IMR-90 (cell line): ENCODE data around the gene PLXND1. TPM values are rescaled to one million over a fixed set of nuclear protein-coding genes. Genes with fewer than 3 reads are reported as not detected.

ENCODE experiments used
- ATAC-seq: fragments of 200-7000 bp; cut with Tn5 transposase; 2 replicates; pipeline ENCODE4 v1.9.1; 2020; ENCODE audit warnings: low read depth, mild to moderate bottlenecking, moderate library complexity
- BruUV-seq: library from RNA; stranded (reverse); fragments of 400-500 nt; replicated peaks from 2 replicates; lab custom pipeline; 2021; lab: Mats Ljungman, UMichigan
- CTCF ChIA-PET: fragments of 300-600 bp; formaldehyde crosslinking; extraction: SDS; loops from one replicate; lab custom pipeline; 2021; ENCODE audit warnings: antibody characterized with exemption; lab: Yijun Ruan, JAX
- POLR2A ChIA-PET: fragments of 300-600 bp; sonication (Branson Sonifier 250); formaldehyde crosslinking; loops from one replicate; lab custom pipeline; 2022; ENCODE audit warnings: antibody characterized with exemption; ENCODE audit not compliant: unreplicated experiment; lab: Charles Lee
- DNase-seq: peaks from one replicate; pipeline ENCODE4 v3.0.0; 2013
- H2AFZ ChIP-seq: replicated peaks from 2 replicates; pipeline ENCODE3; 2013; ENCODE audit warnings: low read length, mild to moderate bottlenecking; ENCODE audit not compliant: poor library complexity
- H2AK5ac ChIP-seq: 2 replicates; pipeline ENCODE4 v1.6.1; 2013; ENCODE audit warnings: low read depth, low read length, inconsistent platforms
- H2AK9ac ChIP-seq: replicated peaks from 2 replicates; pipeline ENCODE3; 2013; ENCODE audit warnings: mild to moderate bottlenecking, low read depth, low read length, moderate library complexity; ENCODE audit not compliant: poor library complexity
- H2BK120ac ChIP-seq: 2 replicates; pipeline ENCODE4 v1.6.1; 2013; ENCODE audit warnings: low read depth, low read length, inconsistent platforms
- H2BK15ac ChIP-seq: 3 replicates; pipeline ENCODE4 v1.6.1; 2013; ENCODE audit warnings: low read depth, low read length, inconsistent platforms
- H2BK20ac ChIP-seq: 2 replicates; pipeline ENCODE4 v1.6.1; 2013; ENCODE audit warnings: low read depth, mild to moderate bottlenecking, inconsistent platforms, low read length, moderate library complexity
- H2BK5ac ChIP-seq: 2 replicates; pipeline ENCODE4 v1.6.1; 2013; ENCODE audit warnings: mild to moderate bottlenecking, low read depth, low read length, inconsistent platforms; ENCODE audit not compliant: poor library complexity, severe bottlenecking
- H3K14ac ChIP-seq: replicated peaks from 2 replicates; pipeline ENCODE4 v1.6.1; 2013; ENCODE audit warnings: low read depth, low read length, inconsistent platforms
- H3K18ac ChIP-seq: 2 replicates; pipeline ENCODE4 v1.6.1; 2013; ENCODE audit warnings: low read depth, low read length, control low read depth
- H3K23ac ChIP-seq: 2 replicates; pipeline ENCODE4 v1.6.1; 2013; ENCODE audit warnings: low read depth, low read length, inconsistent platforms
- H3K27ac ChIP-seq: 2 replicates; pipeline ENCODE4 v1.5.1; 2013; ENCODE audit warnings: mild to moderate bottlenecking, control low read depth, low read length; ENCODE audit not compliant: insufficient read depth
- H3K27me3 ChIP-seq: 2 replicates; pipeline ENCODE4 v1.6.1; 2013; ENCODE audit warnings: low read length; ENCODE audit not compliant: control insufficient read depth, insufficient read depth
- H3K36me3 ChIP-seq: 2 replicates; pipeline ENCODE4 v1.6.1; 2013; ENCODE audit warnings: low read length, mixed read lengths; ENCODE audit not compliant: control insufficient read depth, insufficient read depth
- H3K4ac ChIP-seq: 2 replicates; pipeline ENCODE4 v1.6.1; 2013; ENCODE audit warnings: low read depth, low read length, inconsistent platforms
- H3K4me1 ChIP-seq: 2 replicates; pipeline ENCODE4 v1.6.1; 2013; ENCODE audit warnings: low read length, mixed read lengths; ENCODE audit not compliant: control insufficient read depth, insufficient read depth
- H3K4me2 ChIP-seq: 2 replicates; pipeline ENCODE4 v1.6.1; 2013; ENCODE audit warnings: low read depth, mild to moderate bottlenecking, control low read depth, low read length, moderate library complexity
- H3K4me3 ChIP-seq: 2 replicates; pipeline ENCODE4 v1.5.1; 2013; ENCODE audit warnings: low read depth, mild to moderate bottlenecking, control low read depth, low read length, moderate library complexity; ENCODE audit not compliant: insufficient read depth
- H3K56ac ChIP-seq: 2 replicates; pipeline ENCODE4 v1.6.1; 2013; ENCODE audit warnings: low read length, inconsistent platforms; ENCODE audit not compliant: insufficient read depth; ENCODE audit errors: extremely low read depth
- H3K79me1 ChIP-seq, 2 experiments: 2 replicates each; pipeline ENCODE4 v1.6.1; 2013; ENCODE audit warnings: low read length in 2 of 2, inconsistent platforms in 1 of 2, low read depth in 1 of 2
- H3K9ac ChIP-seq: 2 replicates; pipeline ENCODE4 v1.6.1; 2013; ENCODE audit warnings: low read depth, low read length, control low read depth
- H3K9me1 ChIP-seq: 2 replicates; pipeline ENCODE4 v1.6.1; 2013; ENCODE audit warnings: low read length, inconsistent platforms; ENCODE audit not compliant: insufficient read depth
- H3K9me3 ChIP-seq: 2 replicates; pipeline ENCODE4 v1.6.1; 2013; ENCODE audit warnings: low read length; ENCODE audit not compliant: control insufficient read depth, insufficient read depth
- H4K20me1 ChIP-seq: 2 replicates; pipeline ENCODE4 v1.6.1; 2013; ENCODE audit warnings: low read length, inconsistent platforms; ENCODE audit not compliant: insufficient read depth
- H4K5ac ChIP-seq: 2 replicates; pipeline ENCODE4 v1.6.1; 2013; ENCODE audit warnings: mild to moderate bottlenecking, low read depth, low read length, control low read depth
- H4K8ac ChIP-seq, 2 experiments: 2 replicates each; pipeline ENCODE4 v1.6.1; 2013; ENCODE audit warnings: low read depth in 2 of 2, low read length in 2 of 2, control low read depth in 1 of 2, inconsistent platforms in 1 of 2
- H4K91ac ChIP-seq: 2 replicates; pipeline ENCODE4 v1.6.1; 2013; ENCODE audit warnings: low read depth, low read length, inconsistent platforms; ENCODE audit not compliant: insufficient read depth
- BHLHE40 ChIP-seq: fragments of 150-350 bp; IDR thresholded peaks from 2 replicates; pipeline ENCODE4 v1.6.1; 2016; ENCODE audit warnings: mild to moderate bottlenecking, low read depth, low read length
- CHD1 ChIP-seq: IDR thresholded peaks from 2 replicates; pipeline ENCODE4 v1.6.1; 2012; ENCODE audit warnings: low read depth, low read length, improper control_type of control experiment
- CTCF ChIP-seq: conservative IDR thresholded peaks from 2 replicates; pipeline ENCODE4 v1.5.1; 2012; ENCODE audit warnings: mild to moderate bottlenecking, low read depth, low read length, improper control_type of control experiment
- FOS ChIP-seq: fragments of 150-350 bp; IDR thresholded peaks from 2 replicates; pipeline ENCODE4 v1.6.1; 2016; ENCODE audit warnings: low read depth, low read length
- MAFK ChIP-seq: IDR thresholded peaks from 2 replicates; pipeline ENCODE4 v1.6.1; 2012; ENCODE audit warnings: low read depth, low read length, improper control_type of control experiment
- POLR2A ChIP-seq: IDR thresholded peaks from 2 replicates; pipeline ENCODE4 v1.6.1; 2012; ENCODE audit warnings: mild to moderate bottlenecking, low read depth, low read length
- RCOR1 ChIP-seq: IDR thresholded peaks from 2 replicates; pipeline ENCODE4 v1.6.1; 2012; ENCODE audit warnings: mild to moderate bottlenecking, low read length, improper control_type of control experiment; ENCODE audit not compliant: insufficient replicate concordance
- RFX5 ChIP-seq: IDR thresholded peaks from 2 replicates; pipeline ENCODE4 v1.8.0; 2012; ENCODE audit warnings: low read depth, mild to moderate bottlenecking, low read length, moderate library complexity
- SMC3 ChIP-seq: fragments of 150-350 bp; IDR thresholded peaks from 2 replicates; pipeline ENCODE4 v1.6.1; 2016; ENCODE audit warnings: low read depth, mild to moderate bottlenecking, antibody characterized with exemption, low read length, moderate library complexity
- WGBS, 2 experiments: methylation state at CpG; one replicate each; pipeline versions ENCODE4 v1.1.5 to v1.1.7; 2013; ENCODE audit warnings: missing lambda C conversion rate in 2 of 2; ENCODE audit not compliant: insufficient read length in 1 of 2; ENCODE audit errors: extremely low coverage in 2 of 2; 5-methylcytosine and 5-hydroxymethylcytosine counted together
- dilution Hi-C: fragments of 300-500 bp; cut with HindIII; formaldehyde crosslinking; loops from one replicate; pipeline ENCODE4 v1.14.3; 2018; ENCODE audit warnings: low sequenced_read_pairs; ENCODE audit not compliant: unreplicated experiment
- in situ Hi-C: fragments of 300-500 bp; cut with MboI; formaldehyde crosslinking; loops from 3 replicates; pipeline ENCODE4 v1.14.3; 2019; ENCODE audit warnings: low sequenced_read_pairs, inconsistent platforms, mixed read lengths
- intact Hi-C: fragments of 100-400 bp; cut with micrococcal nuclease; formaldehyde crosslinking; loops from 2 replicates; pipeline ENCODE4 v1.10.0; 2022
- polyA plus RNA-seq, 3 experiments: library from polyadenylated mRNA; depleted of rRNA; stranded (reverse); fragments of >200 nt; gene quantifications; 2 replicates each; pipeline ENCODE4 v1.2.3, GENCODE V29; 2012; ENCODE audit warnings: low replicate concordance in 1 of 3
- total RNA-seq: library from RNA; depleted of rRNA; stranded (reverse); fragments of >200 nt; gene quantifications from 2 replicates; pipeline ENCODE4 v1.2.3, GENCODE V29; 2012
- TF ChIP-seq, protein P1 (sequence below): fragments of 150-350 bp; IDR thresholded peaks from 2 replicates; pipeline ENCODE4 v1.6.1; 2016; ENCODE audit warnings: low read depth, mild to moderate bottlenecking, low read length, moderate library complexity, borderline replicate concordance

PLXND1 gene
- total and polyA plus RNA-seq, 2 of the 4 experiments (the other 2 are of a cell fraction), result 19.2 to 67.1 TPM

DNA sequence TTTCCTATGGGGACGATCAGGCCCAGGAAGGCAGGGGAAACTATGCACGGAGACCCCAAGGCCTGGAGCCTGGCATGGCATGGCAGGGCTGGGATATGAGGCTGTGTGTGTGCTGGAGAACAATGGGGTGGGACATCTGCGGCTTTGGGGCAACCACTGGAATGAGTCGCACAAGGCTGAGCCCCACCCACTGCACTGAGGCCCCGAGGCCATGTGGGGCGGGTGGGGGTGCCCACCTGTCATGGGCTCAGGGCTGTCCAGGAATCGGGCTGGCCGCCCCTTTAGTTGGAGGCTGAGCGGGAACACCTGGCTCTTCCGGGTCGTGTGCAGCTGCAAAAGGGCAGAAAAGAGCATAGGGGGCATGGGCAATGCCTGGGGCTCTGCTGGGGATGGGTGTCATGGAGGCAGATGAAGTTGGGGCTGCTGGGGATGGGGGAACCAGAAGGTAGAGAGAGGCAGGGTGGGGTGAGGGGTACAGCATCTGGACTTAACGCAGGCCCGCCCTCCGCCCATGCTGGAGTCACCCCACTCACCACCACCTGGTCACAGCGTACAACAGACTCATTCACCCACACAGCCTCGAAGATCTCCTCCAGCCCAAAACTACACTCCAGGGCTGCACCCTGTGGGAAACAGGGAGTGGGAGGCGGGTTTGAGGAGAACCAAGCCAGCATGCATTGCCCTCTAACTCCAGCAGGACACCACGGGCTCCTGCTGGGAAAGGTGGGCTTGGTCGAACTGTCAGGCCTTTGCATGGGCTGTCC is 31.1 kb downstream of the PLXND1 start (continued):
- TF ChIP-seq CHD1, result no peak

GRCh38 chr3:129574206-129574605 is 32.3 kb downstream of the PLXND1 start:
- dilution Hi-C loops (no loop called here), intact Hi-C loops (no loop called here), in situ Hi-C loops (no loop called here)
- Histone ChIP-seq H3K14ac (no peak overlapping the region), H4K5ac (no peak overlapping the region), H4K8ac (no peak overlapping the region), H4K91ac (no peak overlapping the region), H3K9me1 (no peaks in the 10 kb centered on the region), H3K27ac (no peak overlapping the region), H3K79me1 (no peaks in the 10 kb centered on the region; a peak in 1 of 4 replicates), H2AK5ac (no peak overlapping the region), H3K36me3 (peaks cover 42% of the 10 kb centered on the region), H3K56ac (no peak overlapping the region), H3K27me3 (no peaks in the 10 kb centered on the region), H4K20me1 (no peaks in the 10 kb centered on the region), H3K4ac (no peak overlapping the region), H3K4me1 (peaks cover 4% of the 10 kb centered on the region; the same call in 1 of the 2 replicates), H2BK20ac (no peak overlapping the region), H3K4me2 (no peak overlapping the region), H3K4me3 (no peak overlapping the region), H3K18ac (no peak overlapping the region), H2BK5ac (no peak overlapping the region), H2AK9ac (peak overlapping the region; percentile 73), H3K9ac (no peak overlapping the region), H3K9me3 (no peaks in the 10 kb centered on the region), H2AFZ (no peak overlapping the region), H3K23ac (no peak overlapping the region), H2BK120ac (no peak overlapping the region), H2BK15ac (no peak overlapping the region)
- ChIA-PET CTCF (no interaction called here), POLR2A (no interaction called here)
- no TSS peak for BruUV-seq
- DNase-seq (no peak), ATAC-seq (no peak)
- 96% methylated on average over 12 of the region's 24 CpGs; no CpG with 5 or more reads in 1 of the 2 experiments for WGBS, 2 experiments
- no peak for TF ChIP-seq RCOR1
- no peak for TF ChIP-seq MAFK
- TF ChIP-seq RFX5, result no peak
- no peak for TF ChIP-seq BHLHE40
- no peak for TF ChIP-seq FOS
- no peak for TF ChIP-seq POLR2A
- TF ChIP-seq, protein P1, sequence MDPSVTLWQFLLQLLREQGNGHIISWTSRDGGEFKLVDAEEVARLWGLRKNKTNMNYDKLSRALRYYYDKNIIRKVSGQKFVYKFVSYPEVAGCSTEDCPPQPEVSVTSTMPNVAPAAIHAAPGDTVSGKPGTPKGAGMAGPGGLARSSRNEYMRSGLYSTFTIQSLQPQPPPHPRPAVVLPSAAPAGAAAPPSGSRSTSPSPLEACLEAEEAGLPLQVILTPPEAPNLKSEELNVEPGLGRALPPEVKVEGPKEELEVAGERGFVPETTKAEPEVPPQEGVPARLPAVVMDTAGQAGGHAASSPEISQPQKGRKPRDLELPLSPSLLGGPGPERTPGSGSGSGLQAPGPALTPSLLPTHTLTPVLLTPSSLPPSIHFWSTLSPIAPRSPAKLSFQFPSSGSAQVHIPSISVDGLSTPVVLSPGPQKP, result no peak
- TF ChIP-seq SMC3, result no peak
- no peak for TF ChIP-seq CTCF
